ENCODE results near the gene GDPD2. TPM values are rescaled to one million over a fixed set of nuclear protein-coding genes. Genes with fewer than 3 reads are reported as not detected.

The GDPD2 gene
- total and polyA plus RNA-seq, 2 donors (not counting 3 experiments of a cell fraction or from before 2014, with no cell fraction given): 0.08 to 0.29 TPM

DNA sequence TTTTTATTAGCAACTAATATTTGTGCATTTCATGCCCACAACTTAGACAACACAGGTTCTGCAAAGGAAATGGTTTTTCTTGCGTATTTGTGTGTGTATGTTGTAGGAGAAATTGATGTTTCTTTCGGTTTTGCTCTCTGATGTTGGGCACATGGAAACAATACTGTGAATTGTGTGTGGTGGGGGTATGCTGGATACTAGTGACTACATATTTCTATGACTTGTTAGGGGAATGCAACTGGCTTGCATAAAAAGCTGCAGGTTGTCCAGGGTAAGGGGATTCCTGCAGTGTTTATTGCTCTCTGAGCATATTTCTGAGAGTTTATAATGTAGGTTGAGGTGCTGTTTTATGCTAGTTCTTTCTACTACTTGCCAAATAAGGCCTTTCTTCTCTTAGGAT, 33.1 kb downstream of the GDPD2 start:
- CTCF ChIA-PET: interaction anchor here (1.8 to 7.7 kb wide), 2 partner anchors 97 to 209 kb away, joined by 8 to 47 read pairs; no protein-coding TSS in a partner anchor
- H3K27me3 ChIP-seq (ENCODE audit: control insufficient read depth in 2 of 2, insufficient read depth in 2 of 2, low read length in 2 of 2): no peaks in the 10 kb centered on the region
- intact Hi-C loops (cut with micrococcal nuclease): no loop called here
- no peak overlapping the region for H3K4me2 ChIP-seq (ENCODE audit: insufficient read depth, low read length)
- H2AFZ ChIP-seq (ENCODE audit: low read depth, low read length): no peak overlapping the region
- FAIRE-seq: no peak
- BruUV-seq (replicated peaks): no TSS peak
- TF ChIP-seq JUN (IDR thresholded peaks at IDR 0.05; ENCODE audit: borderline replicate concordance, insufficient read depth, insufficient read length, low read depth): no peak
- no peak for TF ChIP-seq GATA2 (IDR thresholded peaks at IDR 0.05; ENCODE audit: insufficient read depth, insufficient read length, low read depth, low read length)
- TF ChIP-seq, protein P1, sequence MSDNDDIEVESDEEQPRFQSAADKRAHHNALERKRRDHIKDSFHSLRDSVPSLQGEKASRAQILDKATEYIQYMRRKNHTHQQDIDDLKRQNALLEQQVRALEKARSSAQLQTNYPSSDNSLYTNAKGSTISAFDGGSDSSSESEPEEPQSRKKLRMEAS (IDR thresholded peaks at IDR 0.05; ENCODE audit: insufficient read depth, insufficient read length): no peak
- no peak for TF ChIP-seq MYC (IDR thresholded peaks at IDR 0.05; ENCODE audit: low read depth, low read length)
- TF ChIP-seq, protein P2, sequence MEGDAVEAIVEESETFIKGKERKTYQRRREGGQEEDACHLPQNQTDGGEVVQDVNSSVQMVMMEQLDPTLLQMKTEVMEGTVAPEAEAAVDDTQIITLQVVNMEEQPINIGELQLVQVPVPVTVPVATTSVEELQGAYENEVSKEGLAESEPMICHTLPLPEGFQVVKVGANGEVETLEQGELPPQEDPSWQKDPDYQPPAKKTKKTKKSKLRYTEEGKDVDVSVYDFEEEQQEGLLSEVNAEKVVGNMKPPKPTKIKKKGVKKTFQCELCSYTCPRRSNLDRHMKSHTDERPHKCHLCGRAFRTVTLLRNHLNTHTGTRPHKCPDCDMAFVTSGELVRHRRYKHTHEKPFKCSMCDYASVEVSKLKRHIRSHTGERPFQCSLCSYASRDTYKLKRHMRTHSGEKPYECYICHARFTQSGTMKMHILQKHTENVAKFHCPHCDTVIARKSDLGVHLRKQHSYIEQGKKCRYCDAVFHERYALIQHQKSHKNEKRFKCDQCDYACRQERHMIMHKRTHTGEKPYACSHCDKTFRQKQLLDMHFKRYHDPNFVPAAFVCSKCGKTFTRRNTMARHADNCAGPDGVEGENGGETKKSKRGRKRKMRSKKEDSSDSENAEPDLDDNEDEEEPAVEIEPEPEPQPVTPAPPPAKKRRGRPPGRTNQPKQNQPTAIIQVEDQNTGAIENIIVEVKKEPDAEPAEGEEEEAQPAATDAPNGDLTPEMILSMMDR (IDR thresholded peaks at IDR 0.05; ENCODE audit: extremely low read depth in 1 of 2, insufficient read depth in 1 of 2, low read depth in 1 of 2, low read length in 2 of 2): no peak
- TF ChIP-seq FOS (IDR thresholded peaks at IDR 0.05; ENCODE audit: borderline replicate concordance, insufficient read depth, low read length): no peak
- TF ChIP-seq POLR2AphosphoS5 (IDR thresholded peaks at IDR 0.05; ENCODE audit: insufficient read depth, low read depth, low read length): no peak
- no peak for TF ChIP-seq EZH2 (IDR thresholded peaks at IDR 0.05; ENCODE audit: borderline replicate concordance, low read depth, low read length, severe bottlenecking)
- no peak for TF ChIP-seq POLR2A (IDR thresholded peaks at IDR 0.05; ENCODE audit: low read depth, low read length)
- no peaks in the 10 kb centered on the region for H3K9me1 ChIP-seq (replicated peaks; ENCODE audit: control insufficient read depth, extremely low read depth, insufficient read depth, low read length)
- H3K4me3 ChIP-seq (replicated peaks in 1 of 3; ENCODE audit: insufficient read depth in 1 of 3, low read depth in 1 of 3, low read length in 3 of 3): no peak overlapping the region
- no peak overlapping the region for H3K9ac ChIP-seq (replicated peaks; ENCODE audit: extremely low read depth, insufficient read depth, low read length)
- dilution Hi-C loops (cut with MboI; ENCODE audit: extremely low pct_ligation_motif_present, low sequenced_read_pairs): no loop called here
- DNase-seq (ENCODE audit: low read depth, low spot score): no peak
- H3K27ac ChIP-seq (ENCODE audit: insufficient read depth, low read depth, low read length): no peak overlapping the region
- peaks cover 6% of the 10 kb centered on the region for H3K4me1 ChIP-seq (ENCODE audit: control insufficient read depth, extremely low read depth, insufficient read depth, low read length)
- POLR2A ChIA-PET: no interaction called here
- no peaks in the 10 kb centered on the region for H3K9me3 ChIP-seq (replicated peaks; ENCODE audit: control insufficient read depth, insufficient read depth, low read length)
- H3K36me3 ChIP-seq (ENCODE audit: control insufficient read depth in 2 of 2, extremely low read depth in 1 of 2, insufficient read depth in 2 of 2, low read length in 2 of 2): no peaks in the 10 kb centered on the region
- no peaks in the 10 kb centered on the region for H4K20me1 ChIP-seq (replicated peaks; ENCODE audit: control insufficient read depth, extremely low read depth, insufficient read depth, low read length)
- no peaks in the 10 kb centered on the region for H3K79me2 ChIP-seq (ENCODE audit: control insufficient read depth, insufficient read depth, low read length)
